ENCODE data around the gene MLXIP. TPM values are rescaled to one million over a fixed set of nuclear protein-coding genes. Genes with fewer than 3 reads are reported as not detected.

Gene MLXIP
- total and polyA plus RNA-seq, 9 of the 15 experiments (the other 6 are each of a cell fraction or from before 2014, with no cell fraction given), result 2.2 to 66.3 (median 18.1) TPM

DNA sequence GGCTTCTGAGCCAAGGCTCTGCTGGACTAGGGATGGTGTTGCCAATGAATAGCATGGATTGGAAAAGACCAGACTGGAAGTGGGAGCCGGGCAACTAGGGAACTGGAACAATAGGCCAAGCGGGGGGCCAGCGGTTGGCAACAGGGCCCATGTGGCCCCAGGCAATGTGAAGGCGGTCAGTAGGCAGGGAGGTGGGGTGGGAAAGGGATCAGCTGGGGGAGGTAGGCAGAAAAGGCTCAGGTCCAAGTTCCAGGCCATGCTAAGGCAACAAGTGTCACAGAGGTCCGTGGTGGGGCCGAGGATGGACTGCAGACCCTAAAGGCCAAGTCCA lies 14.9 kb upstream of the MLXIP start (continued):
- TF ChIP-seq ZNF561 (CRISPR knock-in tag; conservative IDR thresholded peaks at IDR 0.05) (0 out of 2 replicates have a peak, but pooled peaks have one; percentile 42), MITF (IDR thresholded peaks at IDR 0.05) (no peak), DACH1 (IDR thresholded peaks at IDR 0.05; ENCODE audit: partially characterized antibody) (peak; percentile 28), EGR1 (conservative IDR thresholded peaks at IDR 0.05) (no peak), ZBTB26 (CRISPR knock-in tag; IDR thresholded peaks at IDR 0.05) (0 out of 2 replicates have a peak, but pooled peaks have one; percentile 41), CHD1 (IDR thresholded peaks at IDR 0.05; ENCODE audit: low read length) (peak; percentile 26), PHF8 (IDR thresholded peaks at IDR 0.05; ENCODE audit: borderline replicate concordance, low read length) (peak; percentile 22; the same call in 1 of the 2 replicates), FOSL1 (tag; conservative IDR thresholded peaks at IDR 0.05) (peak; percentile 3; the same call in 1 of the 2 replicates), ZNF668 (CRISPR knock-in tag; IDR thresholded peaks at IDR 0.05) (no peak), ZNF324 (CRISPR knock-in tag; IDR thresholded peaks at IDR 0.05) (no peak), PTBP1 (IDR thresholded peaks at IDR 0.05; ENCODE audit: low read depth, low read length) (no peak), MYNN (IDR thresholded peaks at IDR 0.05) (0 out of 2 replicates have a peak, but pooled peaks have one; percentile 42), MYNN (CRISPR knock-in tag; IDR thresholded peaks at IDR 0.05) (no peak), MEF2A (IDR thresholded peaks at IDR 0.05; ENCODE audit: control insufficient read depth, low read depth, low read length) (0 out of 2 replicates have a peak, but pooled peaks have one; percentile 5), ZNF695 (CRISPR knock-in tag; IDR thresholded peaks at IDR 0.05) (no peak), ZFX (CRISPR knock-in tag; IDR thresholded peaks at IDR 0.05) (peak; percentile 47)
- TF ChIP-seq, protein P1, sequence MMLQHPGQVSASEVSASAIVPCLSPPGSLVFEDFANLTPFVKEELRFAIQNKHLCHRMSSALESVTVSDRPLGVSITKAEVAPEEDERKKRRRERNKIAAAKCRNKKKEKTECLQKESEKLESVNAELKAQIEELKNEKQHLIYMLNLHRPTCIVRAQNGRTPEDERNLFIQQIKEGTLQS (IDR thresholded peaks at IDR 0.05), result peak; percentile 1
- TF ChIP-seq, protein P1 (CRISPR knock-in tag; conservative IDR thresholded peaks at IDR 0.05), result no peak
- TF ChIP-seq, protein P2, sequence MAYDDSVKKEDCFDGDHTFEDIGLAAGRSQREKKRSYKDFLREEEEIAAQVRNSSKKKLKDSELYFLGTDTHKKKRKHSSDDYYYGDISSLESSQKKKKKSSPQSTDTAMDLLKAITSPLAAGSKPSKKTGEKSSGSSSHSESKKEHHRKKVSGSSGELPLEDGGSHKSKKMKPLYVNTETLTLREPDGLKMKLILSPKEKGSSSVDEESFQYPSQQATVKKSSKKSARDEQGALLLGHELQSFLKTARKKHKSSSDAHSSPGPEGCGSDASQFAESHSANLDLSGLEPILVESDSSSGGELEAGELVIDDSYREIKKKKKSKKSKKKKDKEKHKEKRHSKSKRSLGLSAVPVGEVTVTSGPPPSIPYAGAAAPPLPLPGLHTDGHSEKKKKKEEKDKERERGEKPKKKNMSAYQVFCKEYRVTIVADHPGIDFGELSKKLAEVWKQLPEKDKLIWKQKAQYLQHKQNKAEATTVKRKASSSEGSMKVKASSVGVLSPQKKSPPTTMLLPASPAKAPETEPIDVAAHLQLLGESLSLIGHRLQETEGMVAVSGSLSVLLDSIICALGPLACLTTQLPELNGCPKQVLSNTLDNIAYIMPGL (CRISPR knock-in tag; IDR thresholded peaks at IDR 0.05), result no peak
- TF ChIP-seq, protein P3, sequence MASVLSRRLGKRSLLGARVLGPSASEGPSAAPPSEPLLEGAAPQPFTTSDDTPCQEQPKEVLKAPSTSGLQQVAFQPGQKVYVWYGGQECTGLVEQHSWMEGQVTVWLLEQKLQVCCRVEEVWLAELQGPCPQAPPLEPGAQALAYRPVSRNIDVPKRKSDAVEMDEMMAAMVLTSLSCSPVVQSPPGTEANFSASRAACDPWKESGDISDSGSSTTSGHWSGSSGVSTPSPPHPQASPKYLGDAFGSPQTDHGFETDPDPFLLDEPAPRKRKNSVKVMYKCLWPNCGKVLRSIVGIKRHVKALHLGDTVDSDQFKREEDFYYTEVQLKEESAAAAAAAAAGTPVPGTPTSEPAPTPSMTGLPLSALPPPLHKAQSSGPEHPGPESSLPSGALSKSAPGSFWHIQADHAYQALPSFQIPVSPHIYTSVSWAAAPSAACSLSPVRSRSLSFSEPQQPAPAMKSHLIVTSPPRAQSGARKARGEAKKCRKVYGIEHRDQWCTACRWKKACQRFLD (CRISPR knock-in tag; IDR thresholded peaks at IDR 0.05), result no peak
- TF ChIP-seq, protein P4, sequence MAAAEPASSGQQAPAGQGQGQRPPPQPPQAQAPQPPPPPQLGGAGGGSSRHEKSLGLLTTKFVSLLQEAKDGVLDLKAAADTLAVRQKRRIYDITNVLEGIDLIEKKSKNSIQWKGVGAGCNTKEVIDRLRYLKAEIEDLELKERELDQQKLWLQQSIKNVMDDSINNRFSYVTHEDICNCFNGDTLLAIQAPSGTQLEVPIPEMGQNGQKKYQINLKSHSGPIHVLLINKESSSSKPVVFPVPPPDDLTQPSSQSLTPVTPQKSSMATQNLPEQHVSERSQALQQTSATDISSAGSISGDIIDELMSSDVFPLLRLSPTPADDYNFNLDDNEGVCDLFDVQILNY (CRISPR knock-in tag; IDR thresholded peaks at IDR 0.05), result no peak; the same call in 1 of the 2 replicates

Measured in K562 (cell line).